ENCODE results near the gene ACTR1B.
"Not testable (repeated sequence)": the region's sequence is repeated elsewhere in the genome, so short reads cannot be mapped to it uniquely, and the experiment has no call there.

The ACTR1B gene

GRCh38 chr2:97657986-97658690 lies 5.7 kb downstream of the ACTR1B start:
- DNase-seq: no peak

GRCh38 chr2:97656905-97657587 lies 6.8 kb downstream of the ACTR1B start:
- no peak for DNase-seq

GRCh38 chr2:97656129-97656755 lies 7.6 kb downstream of the ACTR1B start:
- DNase-seq: no peak

GRCh38 chr2:97654791-97655190 lies 9.1 kb downstream of the ACTR1B start:
- no peak for DNase-seq

DNA sequence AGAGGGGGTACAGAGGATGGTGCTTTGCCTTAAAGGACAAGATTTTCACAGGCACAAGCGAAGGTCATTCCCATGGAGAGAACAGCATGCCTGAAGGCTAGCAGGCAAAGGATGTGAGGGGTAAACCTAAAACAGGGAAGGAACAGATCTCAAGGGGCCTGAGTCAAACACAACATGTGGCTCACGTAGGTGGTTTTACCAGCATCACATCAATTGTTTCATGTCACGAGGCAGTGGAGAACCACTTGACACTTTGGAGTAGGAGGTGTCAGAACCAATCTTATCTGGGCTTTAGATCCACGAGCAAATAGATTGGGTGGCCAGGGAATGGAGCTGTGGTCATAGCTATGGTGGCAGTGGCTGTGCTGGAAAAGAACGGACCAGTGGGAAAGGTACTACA lies 9.5 kb downstream of the ACTR1B start:
- no peak for DNase-seq

- no peak for DNase-seq
These were observed 10.0 kb downstream of the ACTR1B start for GRCh38 chr2:97653874-97654273.

GRCh38 chr2:97653473-97653872 lies 10.4 kb downstream of the ACTR1B start:
- DNase-seq: no peak

- no peak for DNase-seq
These were observed 12.7 kb downstream of the ACTR1B start for GRCh38 chr2:97651114-97651513.

DNA sequence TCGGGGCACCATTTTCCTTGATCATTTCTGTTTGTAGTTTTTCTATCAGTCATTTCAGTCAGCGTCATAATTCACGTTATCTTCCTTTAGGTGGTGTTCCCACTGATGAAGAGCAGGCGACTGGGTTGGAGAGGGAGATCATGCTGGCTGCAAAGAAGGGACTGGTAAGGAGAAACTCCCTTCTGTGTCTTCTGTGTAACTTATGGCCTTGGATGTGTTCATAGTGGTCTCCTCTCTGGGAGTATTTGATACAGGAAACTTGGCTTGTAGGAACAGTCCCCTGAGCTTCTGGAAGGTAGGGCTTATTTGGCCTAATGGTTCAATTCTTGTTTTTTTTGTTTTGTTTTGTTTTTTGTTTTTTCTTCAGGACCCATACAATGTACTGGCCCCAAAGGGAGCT lies 16.9 kb downstream of the ACTR1B start:
- DNase-seq: no peak

DNA sequence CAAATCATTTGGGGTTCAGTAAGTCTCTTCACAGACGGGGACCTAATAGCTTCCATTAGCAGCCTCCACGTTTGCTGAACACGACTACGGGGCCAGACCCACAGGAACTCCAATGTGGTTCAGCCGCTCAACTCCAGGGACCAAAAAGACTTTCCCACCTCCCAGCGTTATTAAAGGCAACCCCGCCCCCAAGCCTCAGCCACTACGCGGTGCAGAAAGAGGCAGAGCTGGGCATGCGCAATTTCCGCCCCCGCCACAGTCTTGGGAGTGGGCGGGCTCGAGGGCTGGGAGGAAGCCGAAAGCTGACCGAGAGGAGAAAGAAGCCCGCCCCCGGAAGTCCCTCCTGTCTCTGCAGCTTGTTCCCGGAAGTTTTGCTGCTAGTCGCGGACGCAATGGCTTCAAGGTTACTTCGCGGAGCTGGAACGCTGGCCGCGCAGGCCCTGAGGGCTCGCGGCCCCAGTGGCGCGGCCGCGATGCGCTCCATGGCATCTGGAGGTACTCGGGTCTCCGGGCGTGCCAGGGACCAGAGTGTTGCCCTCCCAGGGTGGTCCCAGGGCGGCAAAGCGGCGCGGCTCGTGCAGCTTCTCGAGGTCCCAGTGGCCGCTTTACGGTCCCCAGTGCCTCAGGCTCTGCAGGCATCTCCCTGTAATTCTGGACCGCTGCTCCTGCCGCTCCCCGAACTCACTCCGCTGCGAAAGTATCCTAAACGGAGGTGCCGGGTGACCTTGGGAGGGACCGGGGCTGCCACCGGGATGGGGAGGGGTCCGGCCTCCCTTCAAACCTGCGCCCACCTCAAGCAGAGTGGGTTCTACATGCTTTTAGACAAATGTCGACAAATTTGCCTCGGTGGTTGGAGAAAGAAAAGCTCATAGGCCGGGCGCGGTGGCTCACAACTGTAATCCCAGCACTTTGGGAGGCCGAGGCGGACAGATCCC lies 17.9 kb downstream of the ACTR1B start, which contains the start of gene COX5B:
TSS of gene COX5B (plus strand) at position 368 of the 935 bp plus-strand sequence. CDS start at position 393, 25 bp downstream.
- DNase-seq: peak; percentile 100

GRCh38 chr2:97645112-97645694 lies 18.6 kb downstream of the ACTR1B start:
- no peak for DNase-seq

- no peak for DNase-seq
These were observed 19.7 kb downstream of the ACTR1B start for GRCh38 chr2:97644023-97644717.

- DNase-seq: not testable (repeated sequence)
These were observed 37.8 kb downstream of the ACTR1B start for GRCh38 chr2:97626049-97626430.

GRCh38 chr2:97625354-97626048 lies 38.3 kb downstream of the ACTR1B start:
- DNase-seq: not testable (repeated sequence)

- not testable (repeated sequence) for DNase-seq
These were observed 40.9 kb downstream of the ACTR1B start for GRCh38 chr2:97622976-97623375.

DNA sequence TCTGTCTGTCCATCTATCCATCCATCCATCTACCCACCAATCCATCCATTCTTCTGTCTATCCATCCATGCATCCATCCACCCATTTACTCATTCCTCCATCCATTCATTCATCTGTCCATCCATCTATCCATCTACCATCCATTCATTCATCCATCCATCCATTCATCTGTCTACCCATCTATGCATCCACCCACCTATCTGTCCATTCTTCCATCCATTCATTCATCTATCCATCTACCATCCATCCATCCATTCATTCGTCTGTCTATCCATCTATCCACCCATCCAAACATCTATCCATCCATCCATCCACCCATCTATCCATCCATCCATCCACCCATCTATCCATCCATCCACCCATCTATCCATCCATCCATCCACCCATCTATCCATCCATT lies 43.4 kb downstream of the ACTR1B start:
- DNase-seq: not testable (repeated sequence)

DNA sequence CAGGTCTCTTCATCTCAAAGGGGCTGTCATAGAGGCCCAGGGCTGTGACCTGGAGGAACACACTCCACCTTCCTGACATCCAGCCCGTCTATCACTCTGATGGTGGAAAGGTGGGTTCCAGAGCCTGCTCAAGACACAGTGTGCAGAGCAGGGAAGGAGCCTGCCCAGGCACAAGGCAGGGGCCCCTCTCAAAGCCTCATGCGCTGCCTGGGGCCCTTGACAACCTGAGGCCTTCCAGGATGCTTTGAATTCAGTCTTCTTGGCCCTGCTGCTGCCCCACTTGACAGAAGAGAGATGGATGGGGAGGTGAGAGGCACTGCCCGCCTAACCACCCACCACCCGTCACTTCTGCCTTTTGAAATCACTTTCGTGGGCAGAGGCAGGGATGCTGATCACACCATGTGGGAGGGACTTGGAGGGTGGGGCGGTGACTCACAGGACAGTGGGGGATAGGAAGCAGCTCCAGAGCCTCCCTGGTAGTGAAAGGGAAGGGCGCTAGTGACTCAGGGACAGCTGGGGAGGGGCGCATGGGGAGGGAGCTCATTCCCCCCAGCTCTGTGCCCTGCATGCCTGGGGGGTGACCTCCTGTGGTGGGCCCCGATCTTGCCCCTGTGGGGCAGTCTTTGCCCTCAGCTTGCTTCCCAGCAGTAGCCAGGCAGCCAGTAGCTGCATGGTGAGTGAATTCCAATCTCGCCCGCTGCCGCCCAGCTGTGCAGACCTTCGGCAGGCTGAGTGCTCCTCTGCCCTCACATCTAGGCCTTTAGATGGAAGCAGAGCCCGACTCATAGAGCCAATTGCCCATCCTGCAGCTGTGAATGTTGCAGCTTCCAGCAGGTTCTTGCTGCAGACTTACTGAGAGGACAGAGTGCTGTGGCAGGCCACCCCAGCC lies 44.7 kb downstream of the ACTR1B start:
- DNase-seq: not testable (repeated sequence)

GRCh38 chr2:97617911-97618310 lies 45.9 kb downstream of the ACTR1B start:
- no peak for DNase-seq

- DNase-seq: not testable (repeated sequence)
These were observed 48.1 kb downstream of the ACTR1B start for GRCh38 chr2:97615746-97616145.

DNA sequence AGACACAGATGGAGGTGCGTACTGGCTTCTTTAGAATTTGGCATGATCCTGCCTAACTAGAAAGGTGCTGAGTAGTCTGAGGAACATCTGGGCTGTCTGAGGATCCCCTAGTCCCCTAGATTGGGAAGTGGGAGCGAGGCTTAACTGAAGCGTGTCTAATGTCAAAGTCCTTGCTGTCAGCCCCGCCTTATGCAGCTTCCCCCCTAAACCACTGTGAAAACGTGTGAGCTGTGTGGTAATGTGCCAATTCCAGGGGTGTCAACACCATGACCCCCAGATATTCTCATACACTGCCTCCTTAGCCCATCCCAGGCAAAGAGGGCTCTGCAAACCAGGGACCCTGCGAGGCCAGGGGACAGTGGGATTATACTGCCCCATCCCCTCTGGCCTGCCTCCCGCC lies 51.9 kb downstream of the ACTR1B start:
- not testable (repeated sequence) for DNase-seq
